ENCODE data around the gene ANTKMT.

ANTKMT gene

GRCh38 chr16:706189-707061, 14.5 kb upstream of the ANTKMT start:
- DNase-seq (ENCODE audit: low read depth, low spot score) = no peak
- H3K4me3 ChIP-seq (ENCODE audit: low read depth, low read length) = no peak overlapping the region
- in situ Hi-C loops (cut with HindIII; ENCODE audit: low sequenced_read_pairs) = no loop called here
- TF ChIP-seq CTCF (IDR thresholded peaks at IDR 0.05; ENCODE audit: low read depth, low read length) = no peak

GRCh38 chr16:707062-707538, 13.8 kb upstream of the ANTKMT start:
- in situ Hi-C loops (cut with HindIII; ENCODE audit: low sequenced_read_pairs) = no loop called here
- H3K4me3 ChIP-seq (ENCODE audit: low read depth, low read length) = no peak overlapping the region
- no peak for DNase-seq (ENCODE audit: low read depth, low spot score)
- no peak for TF ChIP-seq CTCF (IDR thresholded peaks at IDR 0.05; ENCODE audit: low read depth, low read length)

- TF ChIP-seq CTCF (IDR thresholded peaks at IDR 0.05; ENCODE audit: low read depth, low read length) = no peak
- H3K4me3 ChIP-seq (ENCODE audit: low read depth, low read length) = no peak overlapping the region
- in situ Hi-C loops (cut with HindIII; ENCODE audit: low sequenced_read_pairs) = no loop called here
- DNase-seq (ENCODE audit: low read depth, low spot score) = no peak
Observed at GRCh38 chr16:708019-708418, 12.9 kb upstream of the ANTKMT start.

GRCh38 chr16:708959-709358, 12.0 kb upstream of the ANTKMT start:
- TF ChIP-seq CTCF (IDR thresholded peaks at IDR 0.05; ENCODE audit: low read depth, low read length) = no peak
- H3K4me3 ChIP-seq (ENCODE audit: low read depth, low read length) = no peak overlapping the region
- in situ Hi-C loops (cut with HindIII; ENCODE audit: low sequenced_read_pairs) = no loop called here
- DNase-seq (ENCODE audit: low read depth, low spot score) = no peak

- no peak for TF ChIP-seq CTCF (IDR thresholded peaks at IDR 0.05; ENCODE audit: low read depth, low read length)
- H3K4me3 ChIP-seq (ENCODE audit: low read depth, low read length) = no peak overlapping the region
- in situ Hi-C loops (cut with HindIII; ENCODE audit: low sequenced_read_pairs) = no loop called here
- peak; percentile 86 for DNase-seq (ENCODE audit: low read depth, low spot score)
Observed at GRCh38 chr16:709566-710499, 11.1 kb upstream of the ANTKMT start.

- TF ChIP-seq CTCF (IDR thresholded peaks at IDR 0.05; ENCODE audit: low read depth, low read length) = no peak
- H3K4me3 ChIP-seq (ENCODE audit: low read depth, low read length) = no peak overlapping the region
- DNase-seq (ENCODE audit: low read depth, low spot score) = no peak
- in situ Hi-C loops (cut with HindIII; ENCODE audit: low sequenced_read_pairs) = no loop called here
Observed at GRCh38 chr16:710500-711075, 10.4 kb upstream of the ANTKMT start.

All from astrocyte of the spinal cord (primary cell).